Tibial artery (tissue), 4 donors: ENCODE results near the gene PRPF19.

Experiments
- DNase-seq, 2 donors: peaks; one replicate each; pipeline ENCODE4 v3.0.0-alpha.2; 2019
- H3K27ac ChIP-seq, 2 donors: fragments of 200-600 bp; sonication (generic) in 1 of 2; 1 replicate in 1 of 2; 2 replicates in 1 of 2; pipeline ENCODE4 v1.5.1; 2018 to 2019; ENCODE audit warnings: mild to moderate bottlenecking in 1 of 2
- H3K27me3 ChIP-seq, 2 donors: fragments of 200-600 bp; sonication (generic) in 1 of 2; one replicate each; pipeline versions ENCODE4 v1.5.1 to v1.6.0; 2016 to 2019
- H3K36me3 ChIP-seq, 3 donors: fragments of 200-600 bp; sonication (generic) in 2 of 3; one replicate each; pipeline ENCODE4 v1.5.1; 2016 to 2019; ENCODE audit warnings: mild to moderate bottlenecking in 2 of 3
- H3K4me1 ChIP-seq, 4 donors: fragments of 200-600 bp; sonication (generic) in 2 of 4; 1 replicate in 3 of 4; 2 replicates in 1 of 4; pipeline ENCODE4 v1.5.1; 2016 to 2019
- H3K4me3 ChIP-seq, 2 donors: fragments of 200-600 bp; sonication (generic) in 1 of 2; 1 replicate in 1 of 2; 2 replicates in 1 of 2; pipeline ENCODE4 v1.5.1; 2018 to 2019; ENCODE audit warnings: mild to moderate bottlenecking in 2 of 2
- H3K9me3 ChIP-seq, 3 donors: fragments of 200-600 bp; sonication (generic) in 1 of 3; one replicate each; pipeline ENCODE4 v1.5.1; 2016 to 2019
- CTCF ChIP-seq, 2 experiments: fragments of 200-600 bp in 1 of 2; fragments of 450-650 bp in 1 of 2; IDR thresholded peaks; one replicate each; pipeline ENCODE4 v1.5.1; 2017 to 2019; ENCODE audit warnings: antibody characterized with exemption in 2 of 2, mild to moderate bottlenecking in 1 of 2, moderate library complexity in 1 of 2
- intact Hi-C: fragments of 100-400 bp; cut with DNase I; formaldehyde crosslinking; loops from one replicate; pipeline ENCODE4 v1.15.0; 2023; ENCODE audit warnings: low total_unique reads

The PRPF19 gene

GRCh38 chr11:60925868-60926267 lies 19.5 kb upstream of the PRPF19 start:
- no peak overlapping the region for H3K4me3 ChIP-seq
- H3K9me3 ChIP-seq = no peaks in the 10 kb centered on the region
- intact Hi-C loops = loop anchor here (10.0 kb wide), 1 partner anchor 199 kb away; no protein-coding TSS in a partner anchor
- no peak for DNase-seq
- peaks cover 0 to 31% of the 10 kb centered on the region in 2 donors for H3K27me3 ChIP-seq
- TF ChIP-seq CTCF (IDR thresholded peaks at IDR 0.05) = no peak
- H3K36me3 ChIP-seq = peaks cover 22 to 26% (median 25%) of the 10 kb centered on the region in 3 donors
- no peak overlapping the region for H3K27ac ChIP-seq
- peaks cover 0 to 21% (median 18%) of the 10 kb centered on the region in 4 donors for H3K4me1 ChIP-seq

DNA sequence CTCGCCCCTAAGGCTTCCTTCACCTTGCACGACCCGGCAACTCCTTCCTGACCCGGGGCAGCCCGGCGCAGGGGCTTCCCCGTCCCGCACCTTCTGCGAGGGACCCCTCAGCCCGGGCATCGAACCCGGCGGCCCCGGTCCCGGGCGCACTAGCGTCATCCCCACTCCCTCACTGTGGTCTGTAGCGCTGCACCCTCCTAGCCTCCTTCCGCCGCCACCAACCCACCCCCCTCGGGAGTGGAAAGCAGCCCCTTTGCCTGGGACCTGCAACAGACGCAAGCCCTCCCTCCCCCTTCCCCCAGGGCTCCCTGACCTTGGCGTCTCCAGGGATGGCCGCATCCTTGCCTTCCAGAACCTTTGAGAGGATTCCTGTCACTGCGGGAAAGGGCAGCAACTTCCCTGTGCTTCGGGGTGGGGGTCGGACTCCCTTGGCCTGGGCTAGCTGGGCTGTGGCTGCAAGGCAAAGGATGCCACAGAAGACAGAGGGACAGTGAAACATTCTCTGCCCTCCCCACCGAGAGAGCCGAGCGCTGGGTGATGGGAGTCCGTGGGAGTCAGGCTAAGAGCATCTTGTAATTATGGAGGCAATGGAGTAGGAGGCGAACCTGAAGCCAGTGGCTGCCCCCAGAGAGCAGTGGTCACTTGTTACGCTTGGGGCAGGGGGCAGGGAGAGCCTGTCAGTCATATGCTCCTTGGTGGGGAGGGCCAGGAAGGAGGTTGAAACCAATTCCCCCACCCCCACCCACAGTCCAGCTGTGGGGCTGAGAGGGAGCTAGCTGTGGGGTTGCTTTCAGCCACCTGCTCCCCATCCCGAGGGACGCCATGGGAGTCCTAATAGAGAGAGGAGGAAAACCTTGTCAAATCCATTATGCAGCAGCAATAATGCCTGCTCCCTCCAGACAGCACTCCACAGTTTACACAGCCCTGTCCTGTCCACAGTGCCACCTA lies 18.8 kb upstream of the PRPF19 start:
- Histone ChIP-seq H3K4me3 (peak overlapping the region; percentile 52 to 70), H3K9me3 (no peaks in the 10 kb centered on the region), H3K27me3 (peaks cover 0 to 31% of the 10 kb centered on the region in 2 donors), H3K4me1 (peaks cover 0 to 21% (median 18%) of the 10 kb centered on the region in 4 donors), H3K27ac (no peak overlapping the region), H3K36me3 (peaks cover 29 to 33% (median 32%) of the 10 kb centered on the region in 3 donors)
- intact Hi-C loops = loop anchor here (10.0 kb wide), 1 partner anchor 200 kb away; no protein-coding TSS in a partner anchor
- no peak for DNase-seq
- TF ChIP-seq CTCF (IDR thresholded peaks at IDR 0.05) = no peak

GRCh38 chr11:60924110-60924905 lies 17.9 kb upstream of the PRPF19 start, which contains the start of gene TMEM132A:
TMEM132A (plus strand) TSS chr11:60924460; CDS start chr11:60924634, 174 bp downstream.
- no peaks in the 10 kb centered on the region for H3K9me3 ChIP-seq

GRCh38 chr11:60923800-60924109 lies 17.4 kb upstream of the PRPF19 start:
- intact Hi-C loops = loop anchor here (10.0 kb wide), 1 partner anchor 201 kb away; no protein-coding TSS in a partner anchor
- Histone ChIP-seq H3K9me3 (no peaks in the 10 kb centered on the region), H3K27ac (no peak overlapping the region), H3K27me3 (peaks cover 0 to 31% of the 10 kb centered on the region in 2 donors), H3K4me3 (no peak overlapping the region), H3K4me1 (peaks cover 0 to 34% (median 20%) of the 10 kb centered on the region in 4 donors), H3K36me3 (peaks cover 35 to 40% (median 38%) of the 10 kb centered on the region in 3 donors)
- no peak for TF ChIP-seq CTCF (IDR thresholded peaks at IDR 0.05)
- DNase-seq = no peak

More at GRCh38 chr11:60924110-60924905, 17.9 kb upstream of the PRPF19 start, which contains the start of gene TMEM132A:
- intact Hi-C loops = loop anchor here (10.0 kb wide), 1 partner anchor 200 kb away; no protein-coding TSS in a partner anchor
- peaks cover 0 to 29% (median 20%) of the 10 kb centered on the region in 4 donors for H3K4me1 ChIP-seq
- peaks cover 0 to 31% of the 10 kb centered on the region in 2 donors for H3K27me3 ChIP-seq
- H3K27ac ChIP-seq = no peak within 1 kb of the TSS
- H3K4me3 ChIP-seq = peak within 1 kb of the TSS; percentile 52 to 70
- TF ChIP-seq CTCF (IDR thresholded peaks at IDR 0.05) = no peak
- H3K36me3 ChIP-seq = peaks cover 35 to 40% (median 38%) of the 10 kb centered on the region in 3 donors
- DNase-seq = no peak

DNA sequence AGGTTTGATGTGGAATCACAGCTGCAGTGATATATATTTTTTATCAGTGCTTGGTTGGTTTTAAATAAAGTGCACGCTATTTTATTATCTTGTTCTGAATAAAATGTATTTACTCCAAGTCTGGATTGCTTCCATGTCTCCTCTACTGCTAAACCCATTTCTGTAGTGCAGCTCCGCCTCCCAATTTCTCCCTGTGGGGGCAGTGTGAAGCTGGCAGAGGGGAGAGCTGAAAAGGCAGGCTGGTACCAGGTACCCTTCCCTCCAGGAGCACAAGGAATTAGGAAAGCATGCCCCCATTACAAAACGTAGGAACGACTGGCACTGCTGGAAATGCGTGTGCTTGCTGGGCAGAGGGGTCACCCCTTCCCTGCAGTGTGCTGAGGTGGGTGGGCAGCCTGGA lies 16.9 kb upstream of the PRPF19 start:
- TF ChIP-seq CTCF (IDR thresholded peaks at IDR 0.05) = no peak
- Histone ChIP-seq H3K27ac (no peak overlapping the region), H3K4me1 (peaks cover 0 to 37% (median 20%) of the 10 kb centered on the region in 4 donors), H3K36me3 (peaks cover 35 to 40% (median 38%) of the 10 kb centered on the region in 3 donors), H3K27me3 (peaks cover 0 to 31% of the 10 kb centered on the region in 2 donors), H3K4me3 (no peak overlapping the region), H3K9me3 (no peaks in the 10 kb centered on the region)
- intact Hi-C loops = loop anchor here (10.0 kb wide), 1 partner anchor 201 kb away; no protein-coding TSS in a partner anchor
- DNase-seq = no peak
